GM12878 (cell line): ENCODE data around the gene GSK3A. TPM values are rescaled to one million over a fixed set of nuclear protein-coding genes. Genes with fewer than 3 reads are reported as not detected.

ENCODE experiments used
- ATAC-seq: fragments of 200-7000 bp; cut with Tn5 transposase; 3 replicates; pipeline ENCODE4 v1.9.1; 2020; ENCODE audit warnings: mild to moderate bottlenecking, moderate library complexity
- BruUV-seq: library from RNA; stranded (reverse); fragments of 400-500 nt; replicated peaks from 2 replicates; lab custom pipeline; 2021; lab: Mats Ljungman, UMichigan
- CTCF ChIA-PET: fragments of 300-600 bp; sonication (Branson Sonifier 250); formaldehyde crosslinking; extraction: SDS; loops from one replicate; lab custom pipeline; 2021; ENCODE audit warnings: inconsistent platforms; lab: Yijun Ruan, JAX
- POLR2A ChIA-PET: fragments of 350-600 bp; formaldehyde crosslinking; extraction: SDS; loops from one replicate; lab custom pipeline; 2021; ENCODE audit warnings: inconsistent platforms; lab: Charles Lee
- RAD21 ChIA-PET: fragments of 300-600 bp; sonication (Branson Sonifier 250); formaldehyde crosslinking; loops from one replicate; lab custom pipeline; 2023; ENCODE audit warnings: antibody characterized with exemption; ENCODE audit not compliant: unreplicated experiment; lab: Charles Lee
- SMC1A ChIA-PET: fragments of 300-600 bp; sonication (Branson Sonifier 250); formaldehyde crosslinking; loops from one replicate; lab custom pipeline; 2023; ENCODE audit not compliant: unreplicated experiment, uncharacterized antibody; lab: Charles Lee
- DNase-seq: peaks from one replicate; pipeline ENCODE4 v3.0.0-alpha.2; 2011; ENCODE audit warnings: low read depth, low spot score
- FAIRE-seq: peaks from 3 replicates; lab custom pipeline; 2011; peaks lifted over from hg19 to GRCh38; lab: Jason Lieb, UNC
- H2AFZ ChIP-seq: 2 replicates; pipeline ENCODE4 v1.6.0; 2011; ENCODE audit warnings: low read depth, low read length, control low read depth; ENCODE audit not compliant: control insufficient read depth
- H3K27ac ChIP-seq: 2 replicates; pipeline ENCODE4 v1.5.1; 2011; ENCODE audit warnings: control low read depth; ENCODE audit not compliant: control insufficient read depth, insufficient read depth
- H3K27me3 ChIP-seq, 2 experiments: replicated peaks in 1 of 2; 2 replicates each; pipeline versions ENCODE4 v1.6.0 to v1.6.1; 2011; ENCODE audit warnings: low read length in 1 of 2; ENCODE audit not compliant: control insufficient read depth in 2 of 2, insufficient read depth in 2 of 2
- H3K36me3 ChIP-seq, 2 experiments: 2 replicates each; pipeline ENCODE4 v1.5.1; 2011; ENCODE audit warnings: low read length in 1 of 2; ENCODE audit not compliant: control insufficient read depth in 2 of 2, insufficient read depth in 2 of 2
- H3K4me1 ChIP-seq: 2 replicates; pipeline ENCODE4 v1.6.1; 2011; ENCODE audit warnings: mild to moderate bottlenecking, low read length, moderate library complexity, mixed read lengths; ENCODE audit not compliant: control insufficient read depth, insufficient read depth
- H3K4me2 ChIP-seq: 2 replicates; pipeline ENCODE4 v1.6.0; 2011; ENCODE audit warnings: control low read depth; ENCODE audit not compliant: control insufficient read depth, insufficient read depth
- H3K4me3 ChIP-seq: fragments of 200-600 bp; sonication (generic); 2 replicates; pipeline ENCODE4 v1.5.1; 2016
- H3K79me2 ChIP-seq: 2 replicates; pipeline ENCODE4 v1.6.0; 2011; ENCODE audit warnings: low read length; ENCODE audit not compliant: control insufficient read depth, insufficient read depth
- H3K9ac ChIP-seq: 2 replicates; pipeline ENCODE4 v1.8.0; 2011; ENCODE audit warnings: low read length, control low read depth, mixed read lengths; ENCODE audit not compliant: control insufficient read depth, insufficient read depth
- H3K9me3 ChIP-seq: replicated peaks from 3 replicates; pipeline ENCODE4 v1.5.1; 2011; ENCODE audit warnings: mild to moderate bottlenecking, low read length; ENCODE audit not compliant: control insufficient read depth, insufficient read depth
- H4K20me1 ChIP-seq: 2 replicates; pipeline ENCODE4 v1.6.0; 2011; ENCODE audit not compliant: control insufficient read depth, insufficient read depth
- CEBPB ChIP-seq, 2 experiments: fragments of 150-350 bp in 1 of 2; IDR thresholded peaks; 2 replicates each; pipeline ENCODE4 v1.6.1; 2012 to 2014; ENCODE audit warnings: low read depth in 2 of 2, low read length in 2 of 2, borderline replicate concordance in 1 of 2, inconsistent platforms in 1 of 2
- CREB1 ChIP-seq: IDR thresholded peaks from 2 replicates; pipeline ENCODE4 v1.6.1; 2012; ENCODE audit warnings: low read depth, mild to moderate bottlenecking, inconsistent platforms
- MEF2B ChIP-seq: fragments of 450-650 bp; IDR thresholded peaks from 2 replicates; pipeline ENCODE4 v1.6.1; 2018; ENCODE audit warnings: mild to moderate bottlenecking, moderate library complexity; ENCODE audit not compliant: partially characterized antibody, poor library complexity, severe bottlenecking
- POLR2A ChIP-seq: IDR thresholded peaks from 2 replicates; pipeline ENCODE4 v1.6.1; 2011; ENCODE audit warnings: low read depth, mild to moderate bottlenecking, low read length
- WGBS: methylation state at CpG from one replicate; pipeline ENCODE4 v1.1.6; 2016; ENCODE audit warnings: low lambda C conversion rate; ENCODE audit not compliant: insufficient replicate concordance, insufficient coverage; ENCODE audit errors: missing lambda C conversion rate; 5-methylcytosine and 5-hydroxymethylcytosine counted together
- in situ Hi-C: fragments of 300-500 bp; cut with MboI; formaldehyde crosslinking; loops from 9 replicates; pipeline ENCODE4 v1.14.3; 2018; ENCODE audit warnings: mixed read lengths
- intact Hi-C: fragments of 100-400 bp; cut with micrococcal nuclease; formaldehyde crosslinking; loops from one replicate; pipeline ENCODE4 v1.14.2; 2022; ENCODE audit not compliant: unreplicated experiment
- polyA plus RNA-seq, 11 experiments: library from polyadenylated mRNA; depleted of rRNA in 4 of 11; unstranded in 6 of 11; stranded (reverse) in 5 of 11; fragments of >200 nt; fragmentation: Nextera tagmentation in 4 of 11; fragmentation: Illumina TruSeq in 1 of 11; extraction: Ambion mirVana in 4 of 11; extraction: Trizol in 1 of 11; gene quantifications; 1 replicate in 1 of 11; 2 replicates in 10 of 11; pipeline versions ENCODE4 v1.2.1 to v1.2.3, GENCODE V29; 2011 to 2016; ENCODE audit warnings: inconsistent platforms in 2 of 11, missing spikeins in 2 of 11, low read depth in 1 of 11
- total RNA-seq, 4 experiments: library from RNA; depleted of rRNA in 3 of 4; stranded (reverse); fragments of >200 nt in 3 of 4; fragmentation: Illumina TruSeq in 1 of 4; extraction: Trizol in 1 of 4; gene quantifications; 2 replicates each; pipeline versions ENCODE4 v1.2.1 to v1.2.3, GENCODE V29; 2013 to 2021

GSK3A gene
- total and polyA plus RNA-seq, 10 of the 15 experiments (the other 5 are each of a cell fraction or from before 2014, with no cell fraction given) = 1.00 to 47.9 (median 15.2) TPM

- no peak for TF ChIP-seq CREB1
Measured at GRCh38 chr19:42272989-42273406, 30.6 kb upstream of the GSK3A start (continued).

- H3K27ac ChIP-seq = no peak overlapping the region
- peaks cover 3 to 19% of the 10 kb centered on the region in 2 experiments; a peak in 3 of 4 replicates for H3K36me3 ChIP-seq
- RAD21 ChIA-PET = no interaction called here
- WGBS = 84% methylated on average over 7 of the region's 9 CpGs
- FAIRE-seq (no peak), DNase-seq (no peak), ATAC-seq (no peak)
- in situ Hi-C loops (no loop called here), intact Hi-C loops (no loop called here)
- H3K27me3 ChIP-seq = no peaks in the 10 kb centered on the region
- POLR2A ChIA-PET = interaction anchor here (2.9 kb wide), 1 partner anchor 27 kb away, joined by 16 read pairs; no protein-coding TSS in a partner anchor
- no peak overlapping the region for H3K9ac ChIP-seq
- no peaks in the 10 kb centered on the region for H3K9me3 ChIP-seq
- SMC1A ChIA-PET = no interaction called here
- H3K4me2 ChIP-seq = no peak overlapping the region
- no peak overlapping the region for H2AFZ ChIP-seq
- no peak overlapping the region for H3K4me3 ChIP-seq
- peaks cover 34% of the 10 kb centered on the region for H3K79me2 ChIP-seq
- no peaks in the 10 kb centered on the region; the same call in 1 of the 2 replicates for H4K20me1 ChIP-seq
- CTCF ChIA-PET = no interaction called here
- TF ChIP-seq CEBPB (IDR thresholded peaks at IDR 0.05; ENCODE audit: borderline replicate concordance in 1 of 2, low read depth in 2 of 2, low read length in 2 of 2) = no peak
- no TSS peak for BruUV-seq
- peaks cover 32% of the 10 kb centered on the region for H3K4me1 ChIP-seq
Measured at GRCh38 chr19:42272535-42272897, 30.1 kb upstream of the GSK3A start.

GRCh38 chr19:42271861-42272534 is 29.6 kb upstream of the GSK3A start:
- no peak overlapping the region for H2AFZ ChIP-seq
- TF ChIP-seq POLR2A (peak; percentile 2; the same call in 1 of the 2 replicates), MEF2B (no peak)
- no peaks in the 10 kb centered on the region for H3K27me3 ChIP-seq
- RAD21 ChIA-PET = interaction anchor here (2.1 to 3.1 kb wide), 2 partner anchors 8 to 29 kb away, joined by 12 to 23 read pairs; partner anchors contain the start of gene GSK3A
- CTCF ChIA-PET = interaction anchor here (3.2 kb wide), 1 partner anchor 8 kb away, joined by 39 read pairs; no protein-coding TSS in a partner anchor
- peaks cover 34% of the 10 kb centered on the region for H3K4me1 ChIP-seq
- 0 out of 2 replicates have a peak overlapping the region, but pooled peaks have one; percentile 99 for H3K4me2 ChIP-seq
- in situ Hi-C loops = no loop called here
- TSS peak; percentile 30 for BruUV-seq
- no peaks in the 10 kb centered on the region for H3K9me3 ChIP-seq
- intact Hi-C loops = no loop called here
- no peaks in the 10 kb centered on the region; the same call in 1 of the 2 replicates for H4K20me1 ChIP-seq
- H3K79me2 ChIP-seq = peaks cover 33% of the 10 kb centered on the region
- WGBS = 95% methylated on average over 34 of the region's 35 CpGs
- H3K27ac ChIP-seq = no peak overlapping the region
- no peak for DNase-seq
- SMC1A ChIA-PET = interaction anchor here (2.0 to 3.2 kb wide), 2 partner anchors 7 to 28 kb away, joined by 8 to 24 read pairs; no protein-coding TSS in a partner anchor
- H3K9ac ChIP-seq = no peak overlapping the region
- H3K4me3 ChIP-seq = no peak overlapping the region
- FAIRE-seq = no peak
- H3K36me3 ChIP-seq = peaks cover 3 to 19% of the 10 kb centered on the region in 2 experiments; a peak in 3 of 4 replicates
- ATAC-seq = no peak
- POLR2A ChIA-PET = interaction anchor here (1.5 to 3.2 kb wide), 3 partner anchors 7 to 34 kb away, joined by 3 to 24 read pairs (median 16); no protein-coding TSS in a partner anchor
